GOT3 (cell line): ENCODE results near the gene FAM72D.
"Not testable (repeated sequence)": the region's sequence is repeated elsewhere in the genome, so short reads cannot be mapped to it uniquely, and the experiment has no call there.

Source experiments
- DNase-seq: peaks from one replicate; lab custom pipeline; 2025; ENCODE audit warnings: mixed read lengths; lab: John Stamatoyannopoulos, UW

FAM72D gene

DNA sequence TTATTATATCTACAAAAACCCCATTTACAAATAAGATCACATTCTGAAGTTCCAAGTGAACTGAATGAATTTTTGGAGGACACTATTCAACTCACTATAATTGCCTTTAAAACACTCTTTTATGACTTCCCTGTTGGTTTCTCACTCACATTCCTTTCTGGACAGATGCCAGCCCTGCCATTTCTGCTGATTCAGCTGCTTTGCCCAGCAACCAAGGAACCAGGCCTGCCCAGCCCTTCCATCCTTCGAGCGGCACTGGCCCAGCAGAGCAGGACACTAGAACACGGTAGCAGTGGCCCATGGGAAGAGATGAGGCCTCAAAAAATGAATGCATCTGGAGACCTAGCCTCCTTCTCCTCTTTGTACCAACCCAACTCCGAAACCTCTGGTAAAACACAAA is 50.5 kb downstream of the FAM72D start:
- DNase-seq = not testable (repeated sequence)

DNA sequence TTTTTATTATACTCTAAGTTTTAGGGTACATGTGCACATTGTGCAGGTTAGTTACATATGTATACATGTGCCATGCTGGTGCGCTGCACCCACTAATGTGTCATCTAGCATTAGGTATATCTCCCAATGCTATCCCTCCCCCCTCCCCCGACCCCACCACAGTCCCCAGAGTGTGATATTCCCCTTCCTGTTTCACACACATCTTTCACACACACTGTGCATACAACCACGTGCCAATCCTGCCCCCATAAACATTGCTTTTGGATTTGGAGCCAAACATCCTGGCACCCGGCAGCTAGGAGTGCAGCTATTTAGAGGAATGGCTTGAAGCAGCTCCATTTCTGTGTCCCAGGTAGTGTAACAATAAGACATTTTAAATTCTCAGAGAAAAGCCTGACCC is 51.4 kb downstream of the FAM72D start:
- not testable (repeated sequence) for DNase-seq

DNA sequence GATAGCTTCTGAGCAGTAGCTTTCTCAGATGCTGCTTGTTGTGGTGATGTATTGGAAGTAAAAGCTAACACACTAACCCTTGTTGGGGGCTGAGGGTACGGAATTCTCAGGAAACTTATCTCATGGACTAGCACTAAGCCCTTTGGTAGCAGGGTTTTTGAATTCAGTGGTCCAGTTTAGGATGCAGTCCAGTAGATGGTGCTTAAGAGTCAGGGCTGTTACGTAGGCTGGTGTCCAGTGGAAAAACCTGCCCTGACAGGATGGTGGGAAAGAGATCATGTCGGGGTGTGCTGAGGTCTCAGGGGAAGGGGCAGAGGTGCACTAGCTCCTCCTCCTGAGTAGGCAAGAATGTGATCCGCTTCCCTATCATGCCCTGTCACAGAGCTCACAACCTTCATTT is 59.6 kb downstream of the FAM72D start:
- not testable (repeated sequence) for DNase-seq

DNA sequence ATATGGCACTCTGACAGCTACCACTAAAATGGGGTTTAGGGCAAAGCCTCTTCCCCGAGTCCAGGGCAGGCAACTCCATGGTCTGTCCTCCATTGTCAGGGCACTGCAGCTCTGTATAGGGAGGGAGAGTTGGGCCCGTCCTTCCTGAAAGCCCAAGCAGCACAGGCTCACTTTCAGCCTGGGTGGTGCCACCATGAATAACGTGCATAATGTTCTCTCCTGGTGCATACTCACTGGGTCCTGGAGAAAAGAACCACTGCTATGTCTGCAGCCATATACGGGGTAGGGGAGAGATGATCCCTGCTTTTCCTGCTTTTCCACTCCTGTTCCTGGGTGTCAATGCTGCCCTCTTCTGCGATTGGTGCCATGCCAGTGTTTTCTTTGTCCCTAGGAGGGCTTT is 60.1 kb downstream of the FAM72D start:
- DNase-seq = not testable (repeated sequence)

DNA sequence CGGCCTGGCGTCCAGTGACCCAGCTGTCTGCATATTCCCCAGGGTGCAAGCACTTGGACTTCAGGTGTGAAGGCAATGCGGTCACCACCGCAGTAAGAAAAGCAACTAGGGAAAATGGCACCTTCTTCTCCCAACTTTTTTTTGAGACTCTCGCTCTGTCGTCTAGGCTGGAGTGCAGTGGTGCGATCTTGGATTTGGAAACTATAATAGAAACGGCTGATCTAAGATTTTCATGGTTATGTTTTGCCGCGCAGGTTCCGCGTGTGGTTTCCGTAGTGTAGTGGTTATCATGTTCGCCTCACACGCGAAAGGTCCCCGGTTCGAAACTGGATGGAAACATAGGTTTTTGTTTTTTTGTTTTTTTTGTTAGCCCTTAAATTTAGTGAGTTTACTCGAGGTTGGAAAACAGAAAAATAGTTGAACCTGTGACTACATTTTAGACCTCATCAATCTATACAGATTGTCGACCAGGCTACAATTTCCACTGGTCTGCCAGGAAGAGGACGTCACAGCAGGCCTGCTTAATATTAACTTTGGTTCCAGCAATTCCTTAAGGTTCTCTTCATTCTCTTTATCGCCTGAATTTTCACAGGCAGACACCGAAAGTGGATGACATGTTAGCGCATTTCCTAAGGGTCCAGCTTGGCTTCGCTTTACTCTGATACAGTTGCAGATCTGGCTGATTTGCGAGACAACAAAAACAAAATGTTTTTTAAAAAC is 61.3 kb downstream of the FAM72D start:
- not testable (repeated sequence) for DNase-seq

DNA sequence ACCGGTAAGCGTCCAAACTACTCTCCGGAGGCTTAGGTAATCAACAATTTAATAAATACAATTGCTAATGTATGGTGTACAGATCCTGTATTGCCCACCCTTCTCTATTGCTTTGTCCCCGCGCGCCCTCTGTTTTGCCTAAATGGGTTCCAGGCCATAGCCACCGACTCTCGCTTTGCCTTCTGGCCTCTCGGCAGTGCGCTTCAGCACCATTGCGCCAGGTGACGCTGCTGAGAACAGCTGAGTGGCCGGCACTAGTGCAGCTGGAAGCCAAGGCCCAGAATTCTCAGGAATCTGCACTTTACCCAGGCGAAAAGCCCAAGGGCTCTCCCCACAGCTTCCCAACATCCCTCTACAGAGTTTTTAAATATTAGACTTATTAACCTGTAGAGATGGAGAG is 61.9 kb downstream of the FAM72D start:
- not testable (repeated sequence) for DNase-seq

DNA sequence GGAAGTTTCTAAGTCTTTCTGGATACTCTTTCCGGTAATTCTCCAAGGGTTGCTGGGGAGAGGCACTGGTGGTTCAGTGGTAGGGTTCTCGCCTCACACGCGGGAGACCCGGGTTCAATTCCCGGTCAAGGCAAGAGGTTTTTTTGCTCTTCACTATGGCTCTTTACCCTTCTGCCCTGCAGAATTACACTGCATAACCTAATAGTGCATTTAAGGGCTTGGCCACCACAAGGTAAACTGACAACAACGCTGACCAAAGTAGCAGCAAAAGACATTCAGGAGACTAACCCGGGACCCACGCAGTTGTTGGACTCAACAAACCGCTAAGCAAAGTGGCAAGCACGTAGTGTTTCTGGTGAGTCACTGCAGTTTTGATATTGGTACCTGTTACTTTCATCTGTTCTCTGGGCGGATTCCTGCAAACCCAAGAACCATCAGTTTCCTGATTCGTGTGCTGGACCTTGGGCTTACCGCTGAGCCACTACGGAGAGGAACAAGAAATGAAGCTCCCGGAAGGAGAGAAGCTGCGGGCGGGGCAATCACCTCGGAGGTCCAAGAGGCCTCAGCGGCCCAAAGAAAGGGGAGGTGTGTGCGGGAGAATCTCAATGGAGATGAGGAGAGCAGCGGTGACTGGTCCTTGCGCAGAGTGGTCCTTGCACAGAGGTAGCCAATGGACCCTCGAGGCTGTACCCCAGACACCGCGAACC is 65.4 kb downstream of the FAM72D start:
- not testable (repeated sequence) for DNase-seq
